HCT116 (cell line): Measurements from ENCODE around the gene GPR45. TPM values are rescaled to one million over a fixed set of nuclear protein-coding genes. Genes with fewer than 3 reads are reported as not detected.

ENCODE experiments used
- ATAC-seq: fragments of 200-7000 bp; cut with Tn5 transposase; 2 replicates; pipeline ENCODE4 v1.9.1; 2020; ENCODE audit warnings: mild to moderate bottlenecking, moderate library complexity
- BruUV-seq: library from RNA; stranded (reverse); fragments of 400-500 nt; replicated peaks from 2 replicates; lab custom pipeline; 2021; lab: Mats Ljungman, UMichigan
- CTCF ChIA-PET: fragments of 300-600 bp; sonication (Branson Sonifier 250); formaldehyde crosslinking; loops from one replicate; lab custom pipeline; 2021; ENCODE audit warnings: antibody characterized with exemption; lab: Charles Lee
- POLR2A ChIA-PET: fragments of 300-600, 350-600 bp; sonication (Branson Sonifier 250); formaldehyde crosslinking; loops from one replicate; lab custom pipeline; 2021; ENCODE audit warnings: antibody characterized with exemption; lab: Charles Lee
- RAD21 ChIA-PET, 2 experiments: fragments of 300-600 bp; sonication (Branson Sonifier 250); formaldehyde crosslinking; loops; one replicate each; lab custom pipeline; 2023; ENCODE audit warnings: low total read pairs in 2 of 2; ENCODE audit not compliant: uncharacterized antibody in 2 of 2, unreplicated experiment in 2 of 2, low non-redundant PET in 1 of 2; lab: Charles Lee
- DNase-seq: peaks from one replicate; pipeline ENCODE4 v3.0.0-alpha.2; 2010; ENCODE audit warnings: low read depth, low spot score
- H2AFZ ChIP-seq: fragments of 200-600 bp; shearing (Covaris generic), sonication (generic); 2 replicates; pipeline ENCODE4 v1.6.1; 2017; ENCODE audit warnings: low read depth, mixed run types, mixed read lengths, antibody characterized with exemption, low read length; ENCODE audit not compliant: poor library complexity, severe bottlenecking
- H3K27ac ChIP-seq: 2 replicates; pipeline ENCODE4 v1.5.1; 2012; ENCODE audit warnings: low read depth, low read length
- H3K27me3 ChIP-seq: fragments of 200-600 bp; sonication (generic); 2 replicates; pipeline ENCODE4 v1.6.1; 2016; ENCODE audit warnings: mixed run types, low read length, mixed read lengths; ENCODE audit not compliant: insufficient read depth
- H3K36me3 ChIP-seq, 2 experiments: fragments of 200-500 bp in 1 of 2; fragments of 200-600 bp in 1 of 2; sonication (Bioruptor generic) in 1 of 2; sonication (generic) in 1 of 2; 2 replicates each; pipeline versions ENCODE4 v1.5.1 to v1.6.1; 2014 to 2016; ENCODE audit warnings: low read length in 2 of 2, inconsistent platforms in 1 of 2, mixed read lengths in 1 of 2, mixed run types in 1 of 2; ENCODE audit not compliant: insufficient read depth in 2 of 2, control insufficient read depth in 1 of 2
- H3K4me1 ChIP-seq, 2 experiments: fragments of 200-600 bp in 1 of 2; sonication (generic) in 1 of 2; 2 replicates each; pipeline versions ENCODE4 v1.5.1 to v1.6.1; 2012 to 2017; ENCODE audit warnings: low read length in 2 of 2, inconsistent platforms in 1 of 2, mild to moderate bottlenecking in 1 of 2, mixed read lengths in 1 of 2, mixed run types in 1 of 2, moderate library complexity in 1 of 2; ENCODE audit not compliant: insufficient read depth in 2 of 2, control insufficient read depth in 1 of 2
- H3K4me2 ChIP-seq: fragments of 200-600 bp; sonication (generic); 2 replicates; pipeline ENCODE4 v1.6.1; 2017; ENCODE audit warnings: mixed run types, low read length, mixed read lengths
- H3K4me3 ChIP-seq, 2 experiments: fragments of 200-600 bp in 1 of 2; sonication (generic) in 1 of 2; replicated peaks in 1 of 2; 2 replicates each; pipeline ENCODE4 v1.5.1; 2011 to 2016; ENCODE audit warnings: low read length in 2 of 2, control low read depth in 1 of 2, low read depth in 1 of 2, mild to moderate bottlenecking in 1 of 2, mixed read lengths in 1 of 2, mixed run types in 1 of 2
- H3K79me2 ChIP-seq: fragments of 200-600 bp; sonication (generic); 2 replicates; pipeline ENCODE4 v1.6.1; 2017; ENCODE audit warnings: mild to moderate bottlenecking, mixed run types, low read length, moderate library complexity, mixed read lengths; ENCODE audit not compliant: insufficient read depth
- H3K9ac ChIP-seq: fragments of 200-600 bp; sonication (generic); 2 replicates; pipeline ENCODE4 v1.6.1; 2016; ENCODE audit warnings: low read length, mixed read lengths
- H3K9me2 ChIP-seq: fragments of 200-600 bp; sonication (generic), shearing (Covaris generic); 2 replicates; pipeline ENCODE4 v1.6.1; 2017; ENCODE audit warnings: mixed run types, mild to moderate bottlenecking, moderate library complexity; ENCODE audit not compliant: insufficient read depth
- H3K9me3 ChIP-seq, 2 experiments: fragments of 200-500 bp in 1 of 2; fragments of 200-600 bp in 1 of 2; sonication (Bioruptor generic) in 1 of 2; sonication (generic) in 1 of 2; 2 replicates each; pipeline ENCODE4 v1.6.1; 2014 to 2017; ENCODE audit warnings: low read length in 2 of 2, mixed read lengths in 2 of 2, inconsistent platforms in 1 of 2, low read depth in 1 of 2, mild to moderate bottlenecking in 1 of 2, mixed run types in 1 of 2, moderate library complexity in 1 of 2; ENCODE audit not compliant: control insufficient read depth in 1 of 2, insufficient read depth in 1 of 2
- H4K20me1 ChIP-seq: fragments of 200-600 bp; sonication (generic), shearing (Covaris generic); 2 replicates; pipeline ENCODE4 v1.6.1; 2017; ENCODE audit warnings: mixed run types, mild to moderate bottlenecking, moderate library complexity; ENCODE audit not compliant: insufficient read depth
- EGR1 ChIP-seq: IDR thresholded peaks from 2 replicates; pipeline ENCODE4 v1.6.1; 2012; ENCODE audit warnings: low read depth
- SIN3A ChIP-seq: IDR thresholded peaks from 2 replicates; pipeline ENCODE4 v1.6.1; 2012; ENCODE audit warnings: low read depth
- SRF ChIP-seq: IDR thresholded peaks from 2 replicates; pipeline ENCODE4 v1.6.1; 2012; ENCODE audit warnings: low read depth
- intact Hi-C: fragments of 100-400 bp; cut with micrococcal nuclease; formaldehyde crosslinking; loops from 2 replicates; pipeline ENCODE4 v1.10.0; 2022
- total RNA-seq: library from RNA; stranded (reverse); gene quantifications from one replicate; pipeline ENCODE4 v1.2.1, GENCODE V29; 2021; ENCODE audit not compliant: unreplicated experiment
- TF ChIP-seq, protein P1 (sequence below), 3 experiments: fragments of 200-600 bp in 1 of 3; sonication (generic) in 1 of 3; IDR thresholded peaks in 2 of 3; conservative IDR thresholded peaks in 1 of 3; 2 replicates each; pipeline ENCODE4 v1.5.1; 2012 to 2017; ENCODE audit warnings: low read depth in 2 of 3, low read length in 2 of 3, antibody characterized with exemption in 1 of 3, borderline replicate concordance in 1 of 3, control low read depth in 1 of 3, mild to moderate bottlenecking in 1 of 3, mixed read lengths in 1 of 3, mixed run types in 1 of 3, moderate library complexity in 1 of 3; ENCODE audit not compliant: insufficient read depth in 1 of 3

GPR45 gene
- total RNA-seq, 1 experiment from 2014 or later, result 0.30 TPM

DNA sequence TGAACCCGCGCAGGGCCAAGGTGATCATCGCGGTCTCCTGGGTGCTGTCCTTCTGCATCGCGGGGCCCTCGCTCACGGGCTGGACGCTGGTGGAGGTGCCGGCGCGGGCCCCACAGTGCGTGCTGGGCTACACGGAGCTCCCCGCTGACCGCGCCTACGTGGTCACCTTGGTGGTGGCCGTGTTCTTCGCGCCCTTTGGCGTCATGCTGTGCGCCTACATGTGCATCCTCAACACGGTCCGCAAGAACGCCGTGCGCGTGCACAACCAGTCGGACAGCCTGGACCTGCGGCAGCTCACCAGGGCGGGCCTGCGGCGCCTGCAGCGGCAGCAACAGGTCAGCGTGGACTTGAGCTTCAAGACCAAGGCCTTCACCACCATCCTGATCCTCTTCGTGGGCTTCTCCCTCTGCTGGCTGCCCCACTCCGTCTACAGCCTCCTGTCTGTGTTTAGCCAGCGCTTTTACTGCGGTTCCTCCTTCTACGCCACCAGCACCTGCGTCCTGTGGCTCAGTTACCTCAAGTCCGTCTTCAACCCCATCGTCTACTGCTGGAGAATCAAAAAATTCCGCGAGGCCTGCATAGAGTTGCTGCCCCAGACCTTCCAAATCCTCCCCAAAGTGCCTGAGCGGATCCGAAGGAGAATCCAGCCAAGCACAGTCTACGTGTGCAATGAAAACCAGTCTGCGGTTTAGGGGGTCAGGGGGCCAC lies 897 bp downstream of the GPR45 start (continued):
- TF ChIP-seq EGR1, result no peak
- TF ChIP-seq SIN3A, result no peak

GRCh38 chr2:105243961-105244360 lies 2.4 kb downstream of the GPR45 start:
- Histone ChIP-seq H3K9me2 (no peaks in the 10 kb centered on the region), H3K4me1 (peaks cover 3 to 7% of the 10 kb centered on the region in 2 experiments; a peak in 3 of 4 replicates), H3K79me2 (no peaks in the 10 kb centered on the region), H3K4me3 (no peak overlapping the region), H3K9me3 (no peaks in the 10 kb centered on the region), H4K20me1 (no peaks in the 10 kb centered on the region), H3K4me2 (no peak overlapping the region), H3K27me3 (no peaks in the 10 kb centered on the region), H3K9ac (no peak overlapping the region), H2AFZ (no peak overlapping the region), H3K27ac (no peak overlapping the region), H3K36me3 (no peaks in the 10 kb centered on the region)
- ChIA-PET POLR2A (no interaction called here), CTCF (interaction anchor here (1.0 to 1.4 kb wide), 3 partner anchors 8 to 10 kb away, joined by 3 read pairs; no protein-coding TSS in a partner anchor), RAD21 (no interaction called here)
- BruUV-seq, result no TSS peak
- peak; percentile 37; the same call in 1 of the 2 replicates for ATAC-seq
- intact Hi-C loops, result no loop called here
- no peak for DNase-seq
- TF ChIP-seq SRF, result no peak
- TF ChIP-seq, protein P1, sequence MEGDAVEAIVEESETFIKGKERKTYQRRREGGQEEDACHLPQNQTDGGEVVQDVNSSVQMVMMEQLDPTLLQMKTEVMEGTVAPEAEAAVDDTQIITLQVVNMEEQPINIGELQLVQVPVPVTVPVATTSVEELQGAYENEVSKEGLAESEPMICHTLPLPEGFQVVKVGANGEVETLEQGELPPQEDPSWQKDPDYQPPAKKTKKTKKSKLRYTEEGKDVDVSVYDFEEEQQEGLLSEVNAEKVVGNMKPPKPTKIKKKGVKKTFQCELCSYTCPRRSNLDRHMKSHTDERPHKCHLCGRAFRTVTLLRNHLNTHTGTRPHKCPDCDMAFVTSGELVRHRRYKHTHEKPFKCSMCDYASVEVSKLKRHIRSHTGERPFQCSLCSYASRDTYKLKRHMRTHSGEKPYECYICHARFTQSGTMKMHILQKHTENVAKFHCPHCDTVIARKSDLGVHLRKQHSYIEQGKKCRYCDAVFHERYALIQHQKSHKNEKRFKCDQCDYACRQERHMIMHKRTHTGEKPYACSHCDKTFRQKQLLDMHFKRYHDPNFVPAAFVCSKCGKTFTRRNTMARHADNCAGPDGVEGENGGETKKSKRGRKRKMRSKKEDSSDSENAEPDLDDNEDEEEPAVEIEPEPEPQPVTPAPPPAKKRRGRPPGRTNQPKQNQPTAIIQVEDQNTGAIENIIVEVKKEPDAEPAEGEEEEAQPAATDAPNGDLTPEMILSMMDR (IDR thresholded peaks at IDR 0.05 in 2 of 3, conservative IDR thresholded peaks at IDR 0.05 in 1 of 3; ENCODE audit: borderline replicate concordance in 1 of 3, insufficient read depth in 1 of 3, low read depth in 2 of 3, low read length in 2 of 3), result peak in 2 of 3 experiments; percentile 44 to 46; a peak in 4 of 6 replicates
